ENCODE results near the gene PNMA8B.

Gene PNMA8B

DNA sequence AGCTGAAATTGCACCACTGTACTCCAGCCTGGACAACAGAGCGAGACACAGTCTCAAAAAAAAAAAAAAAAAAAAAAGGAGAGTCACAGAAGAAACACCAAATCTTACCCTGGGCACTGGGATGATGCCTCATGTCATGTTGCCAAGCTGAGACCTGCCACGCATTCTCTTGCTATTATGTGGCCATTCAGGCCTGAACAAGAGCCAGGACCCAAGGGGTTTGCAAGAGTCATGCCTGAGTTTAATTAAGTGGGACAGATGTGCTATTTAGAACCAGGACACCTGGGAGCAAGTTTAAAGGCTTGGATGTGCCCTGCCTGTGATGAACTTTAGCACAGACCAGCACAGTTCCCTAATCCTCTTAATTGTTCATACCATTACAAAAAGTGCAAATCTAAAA is 34.1 kb downstream of the PNMA8B start:
- DNase-seq (ENCODE audit: low read depth) = no peak
- TF ChIP-seq, protein P1, sequence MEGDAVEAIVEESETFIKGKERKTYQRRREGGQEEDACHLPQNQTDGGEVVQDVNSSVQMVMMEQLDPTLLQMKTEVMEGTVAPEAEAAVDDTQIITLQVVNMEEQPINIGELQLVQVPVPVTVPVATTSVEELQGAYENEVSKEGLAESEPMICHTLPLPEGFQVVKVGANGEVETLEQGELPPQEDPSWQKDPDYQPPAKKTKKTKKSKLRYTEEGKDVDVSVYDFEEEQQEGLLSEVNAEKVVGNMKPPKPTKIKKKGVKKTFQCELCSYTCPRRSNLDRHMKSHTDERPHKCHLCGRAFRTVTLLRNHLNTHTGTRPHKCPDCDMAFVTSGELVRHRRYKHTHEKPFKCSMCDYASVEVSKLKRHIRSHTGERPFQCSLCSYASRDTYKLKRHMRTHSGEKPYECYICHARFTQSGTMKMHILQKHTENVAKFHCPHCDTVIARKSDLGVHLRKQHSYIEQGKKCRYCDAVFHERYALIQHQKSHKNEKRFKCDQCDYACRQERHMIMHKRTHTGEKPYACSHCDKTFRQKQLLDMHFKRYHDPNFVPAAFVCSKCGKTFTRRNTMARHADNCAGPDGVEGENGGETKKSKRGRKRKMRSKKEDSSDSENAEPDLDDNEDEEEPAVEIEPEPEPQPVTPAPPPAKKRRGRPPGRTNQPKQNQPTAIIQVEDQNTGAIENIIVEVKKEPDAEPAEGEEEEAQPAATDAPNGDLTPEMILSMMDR (IDR thresholded peaks at IDR 0.05; ENCODE audit: control insufficient read depth, insufficient read depth, low read depth, low read length, missing control alignments) = no peak
- H3K4me3 ChIP-seq (ENCODE audit: control insufficient read depth, low read depth, low read length) = no peak overlapping the region

DNA sequence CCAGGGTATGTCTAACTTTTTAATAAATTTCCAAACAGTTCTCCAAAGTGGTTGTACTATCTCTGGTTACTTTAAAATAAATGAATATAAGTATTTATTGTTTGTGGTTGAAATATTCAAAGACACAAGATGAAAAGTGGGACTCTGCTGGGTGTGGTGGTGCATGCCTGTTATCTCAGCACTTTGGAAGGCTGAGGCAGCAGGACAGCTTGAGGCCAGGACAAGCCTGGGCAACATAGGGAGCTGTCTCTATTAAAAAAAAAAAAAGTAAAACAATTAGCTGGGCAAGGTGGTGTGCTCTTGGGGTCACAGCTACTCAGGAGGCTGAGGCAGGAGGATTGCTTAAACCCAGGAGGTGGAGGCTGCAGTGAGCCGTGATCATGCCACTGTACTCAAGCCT is 34.7 kb downstream of the PNMA8B start:
- TF ChIP-seq, protein P1 (IDR thresholded peaks at IDR 0.05; ENCODE audit: control insufficient read depth, insufficient read depth, low read depth, low read length, missing control alignments) = no peak
- DNase-seq (ENCODE audit: low read depth) = no peak

DNA sequence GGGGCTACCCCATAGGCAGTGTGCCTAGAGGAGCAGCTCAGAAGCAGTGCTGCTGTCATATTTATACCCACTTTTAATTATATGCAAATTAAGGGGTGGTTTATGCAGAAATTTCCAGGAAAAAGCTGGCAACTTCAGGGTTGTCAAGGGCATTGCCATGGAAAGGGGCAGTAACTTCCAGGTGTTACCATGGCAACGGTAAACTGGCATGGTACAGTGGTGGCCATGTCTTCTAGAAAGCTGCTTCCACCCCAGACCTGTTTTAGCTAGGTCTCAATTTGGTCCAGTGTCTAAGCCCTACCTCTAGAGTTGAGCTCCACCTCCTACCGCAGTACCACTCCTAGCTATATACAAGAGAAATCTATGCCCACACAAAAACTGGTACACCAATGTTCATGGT is 35.6 kb downstream of the PNMA8B start:
- no peak overlapping the region for H3K4me3 ChIP-seq (ENCODE audit: control insufficient read depth, low read depth, low read length)
- DNase-seq (ENCODE audit: low read depth) = no peak
- TF ChIP-seq, protein P1 (IDR thresholded peaks at IDR 0.05; ENCODE audit: control insufficient read depth, insufficient read depth, low read depth, low read length, missing control alignments) = no peak

More for the DNA sequence above, 34.7 kb downstream of the PNMA8B start:
- H3K4me3 ChIP-seq (ENCODE audit: control insufficient read depth, low read depth, low read length) = no peak overlapping the region

DNA sequence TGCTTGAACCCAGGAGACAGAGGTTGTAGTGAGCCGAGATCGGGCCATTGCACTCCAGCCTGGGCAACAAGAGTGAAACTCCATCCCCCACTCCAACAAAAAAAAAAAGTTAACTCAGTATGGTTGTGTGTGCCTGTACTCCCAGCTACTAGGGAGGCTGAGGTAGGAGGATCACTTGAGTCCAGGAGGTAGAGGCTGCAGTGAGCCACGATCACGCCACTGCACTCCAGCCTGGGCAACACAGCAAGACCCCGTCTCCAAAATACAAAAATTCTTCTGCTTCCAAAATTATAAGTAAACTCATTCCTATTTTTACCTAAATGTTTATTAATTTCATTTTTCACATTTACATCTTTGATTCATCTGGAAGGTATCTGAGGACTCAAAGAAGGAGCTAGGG is 38.7 kb downstream of the PNMA8B start:
- TF ChIP-seq, protein P1 (IDR thresholded peaks at IDR 0.05; ENCODE audit: control insufficient read depth, insufficient read depth, low read depth, low read length, missing control alignments) = no peak
- DNase-seq (ENCODE audit: low read depth) = no peak
- no peak overlapping the region for H3K4me3 ChIP-seq (ENCODE audit: control insufficient read depth, low read depth, low read length)

DNA sequence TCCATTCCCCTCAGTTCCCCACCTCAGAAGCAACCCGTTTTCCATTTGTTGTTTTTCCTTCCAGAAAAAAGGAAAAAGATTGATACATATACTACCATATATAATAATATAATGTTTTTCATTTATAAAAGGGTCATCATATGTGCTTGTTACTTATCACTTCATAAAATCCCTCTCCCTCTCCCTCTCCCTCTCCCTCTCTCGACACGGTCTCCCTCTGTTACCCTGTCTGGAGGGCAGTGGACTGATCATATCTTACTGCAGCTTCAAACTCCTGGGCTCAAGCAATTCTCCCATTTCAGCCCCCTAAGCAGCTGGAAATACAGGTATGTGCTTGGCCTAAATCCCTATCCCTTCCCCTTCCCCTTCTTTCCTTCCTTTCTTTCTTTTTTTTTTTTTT is 41.4 kb downstream of the PNMA8B start:
- DNase-seq (ENCODE audit: low read depth) = no peak
- TF ChIP-seq, protein P1 (IDR thresholded peaks at IDR 0.05; ENCODE audit: control insufficient read depth, insufficient read depth, low read depth, low read length, missing control alignments) = no peak
- no peak overlapping the region for H3K4me3 ChIP-seq (ENCODE audit: control insufficient read depth, low read depth, low read length)

DNA sequence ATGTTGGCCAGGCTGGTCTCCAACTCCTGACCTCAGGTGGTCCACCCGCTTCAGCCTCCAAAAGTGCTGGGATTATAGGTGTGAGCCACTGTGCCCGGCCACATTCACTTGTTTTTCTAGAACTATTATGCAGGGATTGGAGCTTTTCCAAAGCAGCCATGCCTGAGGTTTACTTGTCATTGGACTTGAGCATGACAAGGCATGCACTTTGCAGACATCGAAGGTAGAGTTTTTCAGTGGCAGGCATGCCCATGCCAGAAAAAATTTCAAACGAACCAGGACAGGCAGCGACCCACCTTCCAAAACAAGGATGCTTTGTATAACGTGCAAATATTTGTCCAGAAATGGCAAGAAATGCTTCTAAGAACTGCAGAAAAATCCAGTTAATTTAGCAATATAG is 42.0 kb downstream of the PNMA8B start:
- TF ChIP-seq, protein P1 (IDR thresholded peaks at IDR 0.05; ENCODE audit: control insufficient read depth, insufficient read depth, low read depth, low read length, missing control alignments) = no peak
- DNase-seq (ENCODE audit: low read depth) = no peak
- no peak overlapping the region for H3K4me3 ChIP-seq (ENCODE audit: control insufficient read depth, low read depth, low read length)

DNA sequence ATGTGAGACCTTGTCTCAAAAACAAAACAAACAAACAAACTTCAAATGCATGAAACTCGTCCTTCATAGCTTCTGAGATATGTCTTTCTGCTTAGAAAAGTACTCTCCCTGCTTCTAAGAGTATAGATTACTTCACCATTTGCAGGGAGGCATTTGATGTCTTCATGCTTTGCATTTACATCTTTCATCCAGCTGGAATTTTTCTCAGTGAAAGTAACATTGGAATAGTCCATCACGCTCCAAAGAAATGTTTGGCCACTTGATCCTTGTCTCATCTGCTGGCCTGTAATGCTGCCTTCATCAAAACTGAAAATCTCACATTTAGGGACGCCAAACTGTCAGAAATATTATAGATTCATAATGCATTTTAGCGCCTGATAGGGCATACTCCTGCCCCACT is 43.5 kb downstream of the PNMA8B start:
- DNase-seq (ENCODE audit: low read depth) = no peak
- H3K4me3 ChIP-seq (ENCODE audit: control insufficient read depth, low read depth, low read length) = no peak overlapping the region
- TF ChIP-seq, protein P1 (IDR thresholded peaks at IDR 0.05; ENCODE audit: control insufficient read depth, insufficient read depth, low read depth, low read length, missing control alignments) = no peak

Data from AG09309 (cell line).